ENCODE measurements around the gene TTLL7. TPM values are rescaled to one million over a fixed set of nuclear protein-coding genes. Genes with fewer than 3 reads are reported as not detected.

The TTLL7 gene
- total and polyA plus RNA-seq, 2 donors (not counting 1 experiment from before 2014, with no cell fraction given): 0.01 TPM; not detected in 1

- Histone ChIP-seq H3K9ac (ENCODE audit: low read length) (no peak overlapping the region), H3K36me3 (replicated peaks in 1 of 2; ENCODE audit: control extremely low read depth in 1 of 2, control insufficient read depth in 1 of 2, extremely low read depth in 1 of 2, insufficient read depth in 2 of 2, low read length in 1 of 2) (no peaks in the 10 kb centered on the region), H3K79me2 (ENCODE audit: control insufficient read depth, insufficient read depth, low read length) (no peaks in the 10 kb centered on the region), H3K27ac (ENCODE audit: low read length in 2 of 2) (no peak overlapping the region), H3K27me3 (replicated peaks in 1 of 4; ENCODE audit: control extremely low read depth in 1 of 4, control insufficient read depth in 3 of 4, insufficient read depth in 4 of 4, low read length in 3 of 4) (no peaks in the 10 kb centered on the region), H2AFZ (ENCODE audit: insufficient read depth, low read depth, low read length, poor library complexity, severe bottlenecking) (no peak overlapping the region), H3K4me3 (ENCODE audit: control extremely low read depth in 1 of 5, extremely low read depth in 1 of 5, insufficient read depth in 1 of 5, low read depth in 2 of 5, low read length in 4 of 5) (no peak overlapping the region), H3K9me3 (ENCODE audit: control extremely low read depth in 1 of 3, control insufficient read depth in 2 of 3, insufficient read depth in 1 of 3, low read length in 2 of 3) (peaks cover 0 to 1% (median 0%) of the 10 kb centered on the region in 3 donors), H3K4me2 (replicated peaks; ENCODE audit: low read depth, low read length, poor library complexity, severe bottlenecking) (no peak overlapping the region), H4K20me1 (ENCODE audit: control insufficient read depth, insufficient read depth, low read length, poor library complexity, severe bottlenecking) (no peaks in the 10 kb centered on the region), H3K4me1 (ENCODE audit: control insufficient read depth in 2 of 2, insufficient read depth in 2 of 2, low read length in 2 of 2) (no peaks in the 10 kb centered on the region)
- Mint-ChIP-seq H3K27me3 (peaks cover 22% of the 10 kb centered on the region), H3K27ac (no peak overlapping the region), H3K4me3 (no peak overlapping the region), H3K4me1 (no peaks in the 10 kb centered on the region), H3K9me3 (ENCODE audit: insufficient read depth) (peaks cover 5% of the 10 kb centered on the region)
- 48% methylated on average over 3 of the region's 3 CpGs for WGBS (ENCODE audit: insufficient coverage)
- intact Hi-C loops (cut with micrococcal nuclease): no loop called here
- ATAC-seq (ENCODE audit: low read depth): no peak
- CTCF ChIA-PET: no interaction called here
- DNase-seq: no peak
- TF ChIP-seq CTCF (IDR thresholded peaks at IDR 0.05) (no peak), EZH2 (IDR thresholded peaks at IDR 0.05; ENCODE audit: borderline replicate concordance, insufficient read depth, low read depth, low read length, poor library complexity, severe bottlenecking) (no peak)
- POLR2A ChIA-PET: no interaction called here
Measured at GRCh38 chr1:84020151-84020550, 21.2 kb upstream of the TTLL7 start.

GRCh38 chr1:84019217-84019616 is 20.3 kb upstream of the TTLL7 start:
- Histone ChIP-seq H3K79me2 (ENCODE audit: control insufficient read depth, insufficient read depth, low read length) (no peaks in the 10 kb centered on the region), H3K27ac (ENCODE audit: low read length in 2 of 2) (no peak overlapping the region), H3K9me3 (ENCODE audit: control extremely low read depth in 1 of 3, control insufficient read depth in 2 of 3, insufficient read depth in 1 of 3, low read length in 2 of 3) (peaks cover 0 to 1% (median 0%) of the 10 kb centered on the region in 3 donors), H3K9ac (ENCODE audit: low read length) (no peak overlapping the region), H3K4me3 (ENCODE audit: control extremely low read depth in 1 of 5, extremely low read depth in 1 of 5, insufficient read depth in 1 of 5, low read depth in 2 of 5, low read length in 4 of 5) (no peak overlapping the region), H3K4me1 (ENCODE audit: control insufficient read depth in 2 of 2, insufficient read depth in 2 of 2, low read length in 2 of 2) (no peaks in the 10 kb centered on the region), H3K4me2 (replicated peaks; ENCODE audit: low read depth, low read length, poor library complexity, severe bottlenecking) (no peak overlapping the region), H4K20me1 (ENCODE audit: control insufficient read depth, insufficient read depth, low read length, poor library complexity, severe bottlenecking) (no peaks in the 10 kb centered on the region), H2AFZ (ENCODE audit: insufficient read depth, low read depth, low read length, poor library complexity, severe bottlenecking) (no peak overlapping the region), H3K36me3 (replicated peaks in 1 of 2; ENCODE audit: control extremely low read depth in 1 of 2, control insufficient read depth in 1 of 2, extremely low read depth in 1 of 2, insufficient read depth in 2 of 2, low read length in 1 of 2) (no peaks in the 10 kb centered on the region), H3K27me3 (replicated peaks in 1 of 4; ENCODE audit: control extremely low read depth in 1 of 4, control insufficient read depth in 3 of 4, insufficient read depth in 4 of 4, low read length in 3 of 4) (no peaks in the 10 kb centered on the region)
- whole genome bisulfite sequencing (ENCODE audit: insufficient coverage): 83% methylated on average over 1 of the region's 1 CpG
- TF ChIP-seq EZH2 (IDR thresholded peaks at IDR 0.05; ENCODE audit: borderline replicate concordance, insufficient read depth, low read depth, low read length, poor library complexity, severe bottlenecking) (no peak), CTCF (IDR thresholded peaks at IDR 0.05) (no peak)
- Mint-ChIP-seq H3K9me3 (ENCODE audit: insufficient read depth) (peaks cover 5% of the 10 kb centered on the region), H3K4me3 (no peak overlapping the region), H3K27ac (no peak overlapping the region), H3K27me3 (peaks cover 17% of the 10 kb centered on the region), H3K4me1 (no peaks in the 10 kb centered on the region)
- DNase-seq (no peak), ATAC-seq (ENCODE audit: low read depth) (no peak)
- CTCF ChIA-PET: no interaction called here
- POLR2A ChIA-PET: no interaction called here
- intact Hi-C loops (cut with micrococcal nuclease): no loop called here

Data from B cell (primary cell).